IPS-18a (cell line): ENCODE measurements around the gene COL5A1.
"Not testable (repeated sequence)": the region's sequence is repeated elsewhere in the genome, so short reads cannot be mapped to it uniquely, and the experiment has no call there.

Experiments used
- H3K27ac ChIP-seq: one replicate; pipeline ENCODE4 v1.5.1; 2013; ENCODE audit warnings: low read length
- H3K27me3 ChIP-seq: one replicate; pipeline ENCODE4 v1.6.1; 2013; ENCODE audit warnings: mild to moderate bottlenecking, low read length; ENCODE audit not compliant: control insufficient read depth, insufficient read depth
- H3K36me3 ChIP-seq: one replicate; pipeline ENCODE4 v1.6.1; 2013; ENCODE audit warnings: low read depth, low read length; ENCODE audit not compliant: control insufficient read depth
- H3K4me1 ChIP-seq: one replicate; pipeline ENCODE4 v1.6.1; 2013; ENCODE audit warnings: low read depth, low read length; ENCODE audit not compliant: control insufficient read depth
- H3K4me3 ChIP-seq: one replicate; pipeline ENCODE4 v1.5.1; 2013; ENCODE audit warnings: low read length
- H3K9ac ChIP-seq: one replicate; pipeline ENCODE4 v1.6.1; 2013; ENCODE audit warnings: mild to moderate bottlenecking, low read length, moderate library complexity
- H3K9me3 ChIP-seq: one replicate; pipeline ENCODE4 v1.6.1; 2013; ENCODE audit warnings: low read depth, low read length; ENCODE audit not compliant: control insufficient read depth

The COL5A1 gene

GRCh38 chr9:134637696-134638501 lies 3.7 kb upstream of the COL5A1 start:
- Histone ChIP-seq H3K27me3 (peaks cover 5% of the 10 kb centered on the region), H3K27ac (no peak overlapping the region), H3K4me3 (no peak overlapping the region), H3K9me3 (no peaks in the 10 kb centered on the region), H3K9ac (no peak overlapping the region), H3K36me3 (no peaks in the 10 kb centered on the region), H3K4me1 (peaks cover 8% of the 10 kb centered on the region)

GRCh38 chr9:134638502-134639090 lies 3.0 kb upstream of the COL5A1 start:
- H3K27me3 ChIP-seq, result peaks cover 12% of the 10 kb centered on the region
- H3K9me3 ChIP-seq, result no peaks in the 10 kb centered on the region
- H3K27ac ChIP-seq, result no peak overlapping the region
- no peak overlapping the region for H3K4me3 ChIP-seq
- H3K9ac ChIP-seq, result no peak overlapping the region
- peaks cover 14% of the 10 kb centered on the region for H3K4me1 ChIP-seq
- H3K36me3 ChIP-seq, result no peaks in the 10 kb centered on the region

GRCh38 chr9:134639994-134640393 lies 1.6 kb upstream of the COL5A1 start:
- Histone ChIP-seq H3K4me3 (no peak overlapping the region), H3K4me1 (peaks cover 22% of the 10 kb centered on the region), H3K9me3 (no peaks in the 10 kb centered on the region), H3K27me3 (peaks cover 15% of the 10 kb centered on the region), H3K27ac (no peak overlapping the region), H3K36me3 (no peaks in the 10 kb centered on the region), H3K9ac (no peak overlapping the region)

GRCh38 chr9:134640506-134641172 lies 964 bp upstream of the COL5A1 start:
- H3K9ac ChIP-seq, result peak overlapping the region; percentile 25
- H3K27ac ChIP-seq, result no peak overlapping the region
- H3K36me3 ChIP-seq, result no peaks in the 10 kb centered on the region
- peak overlapping the region; percentile 58 for H3K4me3 ChIP-seq
- H3K4me1 ChIP-seq, result peaks cover 25% of the 10 kb centered on the region
- peaks cover 15% of the 10 kb centered on the region for H3K27me3 ChIP-seq
- H3K9me3 ChIP-seq, result no peaks in the 10 kb centered on the region

- no peaks in the 10 kb centered on the region for H3K36me3 ChIP-seq
- no peak overlapping the region for H3K27ac ChIP-seq
- H3K9ac ChIP-seq, result no peak overlapping the region
- peaks cover 29% of the 10 kb centered on the region for H3K4me1 ChIP-seq
- peaks cover 15% of the 10 kb centered on the region for H3K27me3 ChIP-seq
- H3K9me3 ChIP-seq, result no peaks in the 10 kb centered on the region
- H3K4me3 ChIP-seq, result peak overlapping the region; percentile 58
Measured at GRCh38 chr9:134641990-134642384, 384 bp downstream of the COL5A1 start.

- Histone ChIP-seq H3K4me3 (peak overlapping the region; percentile 49), H3K36me3 (no peaks in the 10 kb centered on the region), H3K27me3 (peaks cover 15% of the 10 kb centered on the region), H3K4me1 (peaks cover 27% of the 10 kb centered on the region), H3K9ac (no peak overlapping the region), H3K9me3 (no peaks in the 10 kb centered on the region), H3K27ac (no peak overlapping the region)
Measured at GRCh38 chr9:134642385-134643181, 980 bp downstream of the COL5A1 start.

GRCh38 chr9:134643222-134643671 lies 1.6 kb downstream of the COL5A1 start:
- H3K4me3 ChIP-seq, result peak overlapping the region; percentile 49
- no peak overlapping the region for H3K9ac ChIP-seq
- peaks cover 27% of the 10 kb centered on the region for H3K4me1 ChIP-seq
- no peaks in the 10 kb centered on the region for H3K9me3 ChIP-seq
- no peak overlapping the region for H3K27ac ChIP-seq
- H3K36me3 ChIP-seq, result no peaks in the 10 kb centered on the region
- peaks cover 15% of the 10 kb centered on the region for H3K27me3 ChIP-seq

- H3K27ac ChIP-seq, result not testable (repeated sequence)
Measured at GRCh38 chr9:134644401-134644724, 2.8 kb downstream of the COL5A1 start.

GRCh38 chr9:134644725-134645606 lies 3.4 kb downstream of the COL5A1 start:
- Histone ChIP-seq H3K36me3 (no peaks in the 10 kb centered on the region), H3K27ac (no peak overlapping the region), H3K27me3 (peaks cover 15% of the 10 kb centered on the region), H3K9me3 (no peaks in the 10 kb centered on the region), H3K4me3 (peak overlapping the region; percentile 29), H3K4me1 (peaks cover 27% of the 10 kb centered on the region), H3K9ac (no peak overlapping the region)

More at GRCh38 chr9:134644401-134644724, 2.8 kb downstream of the COL5A1 start:
- not testable (repeated sequence) for H3K9ac ChIP-seq, H3K36me3 ChIP-seq, H3K9me3 ChIP-seq
- peak overlapping the region; percentile 29 for H3K4me3 ChIP-seq
- H3K27me3 ChIP-seq, result peaks cover 15% of the 10 kb centered on the region
- H3K4me1 ChIP-seq, result peaks cover 27% of the 10 kb centered on the region

GRCh38 chr9:134645607-134646365 lies 4.2 kb downstream of the COL5A1 start:
- Histone ChIP-seq H3K27ac (no peak overlapping the region), H3K36me3 (no peaks in the 10 kb centered on the region), H3K9ac (no peak overlapping the region), H3K4me1 (peaks cover 27% of the 10 kb centered on the region), H3K4me3 (no peak overlapping the region), H3K27me3 (peaks cover 15% of the 10 kb centered on the region), H3K9me3 (no peaks in the 10 kb centered on the region)
